ENCODE data around the gene RACGAP1. TPM values are rescaled to one million over a fixed set of nuclear protein-coding genes. Genes with fewer than 3 reads are reported as not detected.
A peak's percentile ranks its signal among the peaks of the same experiment; 100 is the strongest.
"Not testable (repeated sequence)": the region's sequence is repeated elsewhere in the genome, so short reads cannot be mapped to it uniquely, and the experiment has no call there.

The RACGAP1 gene
- total RNA-seq, 1 donor from 2014 or later, result 13.7 TPM

DNA sequence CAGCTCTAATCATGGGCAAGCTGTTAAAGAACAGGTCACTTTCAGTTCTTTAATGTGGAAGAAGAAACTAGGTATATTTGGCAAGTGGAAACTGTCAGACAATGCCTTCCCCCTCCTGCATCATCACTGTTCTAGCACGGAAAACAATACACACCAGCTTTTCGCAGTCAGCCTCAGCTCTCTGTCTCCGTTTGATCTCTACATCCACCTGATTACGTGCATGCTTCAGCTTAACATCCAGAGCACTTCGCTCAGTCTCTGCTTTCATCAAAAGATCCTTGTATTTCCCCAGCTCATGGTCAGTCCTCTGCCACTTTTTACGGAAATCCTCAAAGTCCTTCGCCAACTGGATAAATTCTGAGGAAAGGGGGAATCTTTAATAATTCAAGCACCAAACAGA is 19.0 kb downstream of the RACGAP1 start:
- H3K4me1 ChIP-seq, result no peaks in the 10 kb centered on the region
- H3K36me3 ChIP-seq, result peaks cover 13% of the 10 kb centered on the region
- ATAC-seq (no peak), DNase-seq (no peak)
- no peak overlapping the region for H3K4me3 ChIP-seq
- H3K27ac ChIP-seq, result no peak overlapping the region
- H3K27me3 ChIP-seq (ENCODE audit: low read depth), result no peaks in the 10 kb centered on the region
- TF ChIP-seq, protein P1, sequence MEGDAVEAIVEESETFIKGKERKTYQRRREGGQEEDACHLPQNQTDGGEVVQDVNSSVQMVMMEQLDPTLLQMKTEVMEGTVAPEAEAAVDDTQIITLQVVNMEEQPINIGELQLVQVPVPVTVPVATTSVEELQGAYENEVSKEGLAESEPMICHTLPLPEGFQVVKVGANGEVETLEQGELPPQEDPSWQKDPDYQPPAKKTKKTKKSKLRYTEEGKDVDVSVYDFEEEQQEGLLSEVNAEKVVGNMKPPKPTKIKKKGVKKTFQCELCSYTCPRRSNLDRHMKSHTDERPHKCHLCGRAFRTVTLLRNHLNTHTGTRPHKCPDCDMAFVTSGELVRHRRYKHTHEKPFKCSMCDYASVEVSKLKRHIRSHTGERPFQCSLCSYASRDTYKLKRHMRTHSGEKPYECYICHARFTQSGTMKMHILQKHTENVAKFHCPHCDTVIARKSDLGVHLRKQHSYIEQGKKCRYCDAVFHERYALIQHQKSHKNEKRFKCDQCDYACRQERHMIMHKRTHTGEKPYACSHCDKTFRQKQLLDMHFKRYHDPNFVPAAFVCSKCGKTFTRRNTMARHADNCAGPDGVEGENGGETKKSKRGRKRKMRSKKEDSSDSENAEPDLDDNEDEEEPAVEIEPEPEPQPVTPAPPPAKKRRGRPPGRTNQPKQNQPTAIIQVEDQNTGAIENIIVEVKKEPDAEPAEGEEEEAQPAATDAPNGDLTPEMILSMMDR (IDR thresholded peaks at IDR 0.05), result no peak
- intact Hi-C loops (cut with DNase I), result no loop called here
- no peaks in the 10 kb centered on the region for H3K9me3 ChIP-seq

DNA sequence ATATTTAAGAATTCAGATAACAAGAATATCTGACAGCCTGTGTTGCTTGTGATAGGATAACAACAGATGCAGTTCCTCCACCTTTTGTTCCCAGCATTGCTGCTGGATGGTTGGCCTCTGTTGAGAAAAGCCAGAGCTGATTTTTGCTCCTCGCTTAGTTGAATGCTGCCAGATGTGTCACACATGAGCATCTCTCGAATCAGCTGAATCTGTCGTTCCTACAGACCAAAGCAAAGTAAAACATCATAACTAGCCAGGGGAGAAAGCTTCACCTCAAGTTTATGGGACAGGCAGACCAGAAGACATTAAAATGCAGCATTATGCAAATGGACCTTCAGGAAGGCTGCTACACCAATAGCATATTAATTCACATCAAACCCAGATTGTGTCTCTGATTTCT is 20.1 kb downstream of the RACGAP1 start:
- Histone ChIP-seq H3K36me3 (peaks cover 24% of the 10 kb centered on the region), H3K9me3 (no peaks in the 10 kb centered on the region), H3K27ac (no peak overlapping the region), H3K27me3 (ENCODE audit: low read depth) (no peaks in the 10 kb centered on the region), H3K4me1 (no peaks in the 10 kb centered on the region), H3K4me3 (no peak overlapping the region)
- ATAC-seq (no peak), DNase-seq (no peak)
- intact Hi-C loops (cut with DNase I), result no loop called here
- TF ChIP-seq, protein P1 (IDR thresholded peaks at IDR 0.05), result no peak

DNA sequence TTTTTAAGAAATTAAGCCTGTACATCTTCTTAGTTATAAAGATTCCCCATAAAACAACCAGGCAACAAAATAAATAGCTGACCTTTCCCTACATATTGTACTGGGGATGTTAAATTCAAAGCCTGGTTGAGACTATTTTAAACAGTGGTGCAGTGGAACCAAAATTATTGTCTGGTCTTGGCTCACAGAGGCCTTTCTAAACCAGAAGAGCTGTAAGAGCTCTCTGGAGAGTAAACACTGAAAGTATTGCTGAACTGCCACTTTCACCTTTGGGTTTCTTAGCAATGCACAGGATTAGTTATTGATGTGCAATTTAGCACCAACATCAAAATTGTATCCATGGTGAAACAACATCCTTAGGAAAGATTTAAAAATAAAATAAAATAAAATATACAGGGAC is 20.6 kb downstream of the RACGAP1 start:
- TF ChIP-seq, protein P1 (IDR thresholded peaks at IDR 0.05), result no peak
- no peaks in the 10 kb centered on the region for H3K4me1 ChIP-seq
- DNase-seq (no peak), ATAC-seq (peak; percentile 61 to 75)
- no peak overlapping the region for H3K4me3 ChIP-seq
- H3K36me3 ChIP-seq, result peaks cover 24% of the 10 kb centered on the region
- H3K27me3 ChIP-seq (ENCODE audit: low read depth), result no peaks in the 10 kb centered on the region
- no peaks in the 10 kb centered on the region for H3K9me3 ChIP-seq
- H3K27ac ChIP-seq, result peak overlapping the region; percentile 24
- intact Hi-C loops (cut with DNase I), result no loop called here

DNA sequence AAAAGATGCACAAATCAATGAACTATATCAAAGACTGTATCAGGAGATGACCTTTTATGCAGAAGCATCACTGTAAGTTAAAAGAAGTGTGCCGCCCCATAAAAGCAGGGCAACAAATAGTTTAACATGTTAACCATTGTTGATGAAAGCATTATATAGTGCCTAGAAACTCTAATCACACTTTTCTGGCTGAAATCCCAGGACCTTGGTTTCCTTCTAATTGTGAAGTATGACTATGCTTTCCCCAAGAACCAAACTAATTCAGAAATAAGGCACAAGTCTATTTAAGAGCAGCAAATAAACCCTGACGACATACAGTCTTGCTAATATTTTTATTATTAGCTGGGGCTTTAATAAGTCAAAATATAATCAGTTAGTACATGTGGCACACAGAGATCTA is 21.7 kb downstream of the RACGAP1 start:
- no peak for DNase-seq
- Histone ChIP-seq H3K36me3 (peaks cover 32% of the 10 kb centered on the region), H3K4me1 (no peaks in the 10 kb centered on the region), H3K27ac (no peak overlapping the region), H3K9me3 (no peaks in the 10 kb centered on the region), H3K4me3 (no peak overlapping the region), H3K27me3 (ENCODE audit: low read depth) (no peaks in the 10 kb centered on the region)
- TF ChIP-seq, protein P1 (IDR thresholded peaks at IDR 0.05), result no peak
- no peak for ATAC-seq
- intact Hi-C loops (cut with DNase I), result no loop called here

DNA sequence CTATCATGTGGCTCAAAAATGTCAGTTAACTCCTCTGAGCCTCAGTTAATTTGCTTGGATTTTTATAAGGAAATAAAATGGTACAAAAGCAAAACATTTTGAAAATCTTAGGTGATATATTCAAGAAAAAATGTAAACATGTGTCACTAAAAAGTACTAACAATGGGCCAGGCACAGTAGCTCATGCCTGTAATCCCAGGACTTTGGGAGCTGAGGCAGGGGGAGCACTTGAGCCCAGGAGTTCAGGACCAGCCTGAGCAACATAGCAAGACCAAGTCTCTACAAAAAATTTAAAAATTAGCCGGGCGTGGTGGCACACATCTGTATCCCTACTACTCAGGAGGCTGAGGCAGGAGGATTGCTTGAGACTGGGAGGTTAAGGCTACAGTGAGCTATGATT is 26.8 kb downstream of the RACGAP1 start:
- TF ChIP-seq, protein P1 (IDR thresholded peaks at IDR 0.05), result no peak

DNA sequence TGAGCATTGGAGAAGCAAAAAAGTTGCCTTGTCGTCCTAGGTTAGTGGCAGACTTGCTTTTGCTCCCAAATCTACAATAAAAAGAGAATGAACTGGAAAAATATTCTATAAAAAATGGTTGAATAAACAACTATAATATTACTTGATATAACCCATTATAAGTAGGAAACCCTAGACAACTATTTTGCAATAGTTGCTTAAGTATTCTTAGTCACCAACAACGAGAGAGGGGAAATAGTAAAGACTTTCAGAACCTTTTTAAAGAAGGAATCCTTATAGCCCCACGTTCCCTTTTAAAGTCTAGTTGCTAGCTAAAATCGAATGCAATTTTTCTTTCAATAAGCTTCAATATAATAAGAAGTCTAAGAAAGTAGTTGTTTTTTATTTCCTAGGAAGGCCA is 35.0 kb downstream of the RACGAP1 start:
- peak; percentile 54 to 72 for ATAC-seq
- H3K27ac ChIP-seq, result no peak overlapping the region

More for the DNA sequence above, 26.8 kb downstream of the RACGAP1 start:
- DNase-seq, result no peak
- Histone ChIP-seq H3K27me3 (ENCODE audit: low read depth) (no peaks in the 10 kb centered on the region), H3K36me3 (peaks cover 58% of the 10 kb centered on the region), H3K4me1 (no peaks in the 10 kb centered on the region), H3K4me3 (no peak overlapping the region), H3K9me3 (no peaks in the 10 kb centered on the region), H3K27ac (no peak overlapping the region)
- intact Hi-C loops (cut with DNase I), result no loop called here
- ATAC-seq, result no peak

DNA sequence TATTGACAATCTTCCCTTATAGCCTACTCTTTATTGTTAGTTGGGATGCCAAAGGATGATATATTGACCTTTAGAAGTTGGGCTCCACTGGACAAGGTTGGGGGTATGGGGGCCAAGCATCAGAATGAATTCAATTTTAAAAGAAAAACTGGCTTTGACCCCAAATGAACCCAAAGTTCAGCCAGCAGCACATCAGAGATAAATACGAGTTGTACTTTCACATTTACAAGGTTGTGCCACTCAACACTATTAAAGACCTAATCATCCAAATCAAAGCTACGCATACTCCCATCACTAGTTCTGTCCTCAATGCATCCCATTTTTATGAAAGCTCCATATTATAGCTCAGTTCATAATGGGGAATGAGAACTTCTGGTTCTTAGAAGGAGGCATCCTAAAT is 35.9 kb downstream of the RACGAP1 start:
- H3K9me3 ChIP-seq; intact Hi-C loops (cut with DNase I); H3K4me3 ChIP-seq; ATAC-seq; H3K27me3 ChIP-seq (ENCODE audit: low read depth); DNase-seq; H3K27ac ChIP-seq: not testable (repeated sequence)
- Histone ChIP-seq H3K4me1 (peaks cover 15% of the 10 kb centered on the region), H3K36me3 (peaks cover 18% of the 10 kb centered on the region)

More for the DNA sequence above, 35.0 kb downstream of the RACGAP1 start:
- intact Hi-C loops (cut with DNase I), result no loop called here
- TF ChIP-seq, protein P1 (IDR thresholded peaks at IDR 0.05), result no peak
- Histone ChIP-seq H3K4me1 (peaks cover 12% of the 10 kb centered on the region), H3K27me3 (ENCODE audit: low read depth) (no peaks in the 10 kb centered on the region), H3K9me3 (no peaks in the 10 kb centered on the region), H3K36me3 (peaks cover 25% of the 10 kb centered on the region), H3K4me3 (no peak overlapping the region)
- no peak for DNase-seq
